Neuronal stem cell (in vitro differentiated cells): ENCODE data around the gene KIAA1549.

ENCODE experiments used
- DNase-seq: peaks from one replicate; pipeline ENCODE4 v3.0.0-alpha.2; 2013; ENCODE audit warnings: low spot score
- H2AFZ ChIP-seq: one replicate; pipeline ENCODE4 v1.6.1; 2013; ENCODE audit warnings: mild to moderate bottlenecking, low read length, inconsistent platforms
- H2AK5ac ChIP-seq: 2 replicates; pipeline ENCODE4 v1.6.1; 2013; ENCODE audit warnings: low read depth, mild to moderate bottlenecking, inconsistent platforms, low read length, moderate library complexity, mixed read lengths
- H2BK120ac ChIP-seq: 2 replicates; pipeline ENCODE4 v1.6.1; 2013; ENCODE audit warnings: low read depth, mild to moderate bottlenecking, inconsistent platforms, low read length, moderate library complexity, mixed read lengths
- H2BK12ac ChIP-seq: one replicate; pipeline ENCODE4 v1.6.1; 2013; ENCODE audit warnings: low read length, inconsistent platforms
- H2BK15ac ChIP-seq: 2 replicates; pipeline ENCODE4 v1.6.1; 2013; ENCODE audit warnings: mild to moderate bottlenecking, low read length, inconsistent platforms, mixed read lengths
- H2BK5ac ChIP-seq: one replicate; pipeline ENCODE4 v1.6.1; 2013; ENCODE audit warnings: inconsistent platforms, mild to moderate bottlenecking, low read length, moderate library complexity
- H3K14ac ChIP-seq: one replicate; pipeline ENCODE4 v1.6.1; 2013; ENCODE audit warnings: low read length, inconsistent platforms
- H3K18ac ChIP-seq: 2 replicates; pipeline ENCODE4 v1.6.1; 2013; ENCODE audit warnings: low read length, inconsistent platforms
- H3K23ac ChIP-seq: 2 replicates; pipeline ENCODE4 v1.6.1; 2013; ENCODE audit warnings: low read depth, mild to moderate bottlenecking, mixed read lengths, low read length, inconsistent platforms; ENCODE audit not compliant: poor library complexity
- H3K27ac ChIP-seq: replicated peaks from 3 replicates; pipeline ENCODE4 v1.5.1; 2013; ENCODE audit warnings: low read length, inconsistent platforms
- H3K27me3 ChIP-seq, 3 experiments: 2 replicates each; pipeline ENCODE4 v1.6.1; 2013; ENCODE audit warnings: low read length in 3 of 3, mild to moderate bottlenecking in 2 of 3, inconsistent platforms in 1 of 3, low read depth in 1 of 3, mixed read lengths in 1 of 3, moderate library complexity in 1 of 3; ENCODE audit not compliant: control insufficient read depth in 3 of 3, insufficient read depth in 3 of 3
- H3K36me3 ChIP-seq, 2 donors: replicated peaks in 1 of 2; 2 replicates each; pipeline ENCODE4 v1.6.1; 2013; ENCODE audit warnings: low read length in 2 of 2; ENCODE audit not compliant: control insufficient read depth in 2 of 2, insufficient read depth in 2 of 2
- H3K4ac ChIP-seq: 2 replicates; pipeline ENCODE4 v1.6.1; 2013; ENCODE audit warnings: inconsistent platforms, mild to moderate bottlenecking, low read length, moderate library complexity
- H3K4me1 ChIP-seq, 2 donors: 1 replicate in 1 of 2; 2 replicates in 1 of 2; pipeline ENCODE4 v1.6.1; 2013; ENCODE audit warnings: low read length in 2 of 2, low read depth in 1 of 2; ENCODE audit not compliant: control insufficient read depth in 2 of 2, insufficient read depth in 1 of 2
- H3K4me2 ChIP-seq: one replicate; pipeline ENCODE4 v1.6.1; 2013; ENCODE audit warnings: mild to moderate bottlenecking, low read length, inconsistent platforms; ENCODE audit not compliant: insufficient read depth, poor library complexity, severe bottlenecking
- H3K4me3 ChIP-seq, 2 donors: 2 replicates each; pipeline ENCODE4 v1.5.1; 2013; ENCODE audit warnings: low read length in 2 of 2, mild to moderate bottlenecking in 2 of 2, inconsistent platforms in 1 of 2, moderate library complexity in 1 of 2
- H3K79me1 ChIP-seq: one replicate; pipeline ENCODE4 v1.6.1; 2013; ENCODE audit warnings: low read depth, mild to moderate bottlenecking, inconsistent platforms, low read length, moderate library complexity
- H3K9ac ChIP-seq: one replicate; pipeline ENCODE4 v1.6.1; 2013; ENCODE audit warnings: mild to moderate bottlenecking, low read depth, low read length, inconsistent platforms; ENCODE audit not compliant: poor library complexity
- H3K9me3 ChIP-seq, 2 donors: replicated peaks in 1 of 2; 2 replicates each; pipeline versions ENCODE3 to v1.6.1; 2013; ENCODE audit warnings: low read length in 2 of 2, mild to moderate bottlenecking in 2 of 2, inconsistent platforms in 1 of 2, low read depth in 1 of 2, mixed read lengths in 1 of 2, moderate library complexity in 1 of 2; ENCODE audit not compliant: control insufficient read depth in 2 of 2, insufficient read depth in 1 of 2
- H4K8ac ChIP-seq: one replicate; pipeline ENCODE4 v1.6.1; 2013; ENCODE audit warnings: low read depth, mild to moderate bottlenecking, inconsistent platforms, low read length, moderate library complexity
- H4K91ac ChIP-seq: one replicate; pipeline ENCODE4 v1.6.1; 2013; ENCODE audit warnings: low read length, low read depth, mild to moderate bottlenecking, inconsistent platforms; ENCODE audit not compliant: poor library complexity
- WGBS, 2 donors: extraction: QIAGEN DNeasy Blood & Tissue Kit; methylation state at CpG; one replicate each; pipeline ENCODE4 v1.1.7; 2013; ENCODE audit warnings: missing lambda C conversion rate in 2 of 2, mixed read lengths in 1 of 2; ENCODE audit not compliant: insufficient read length in 2 of 2, insufficient replicate concordance in 1 of 2; ENCODE audit errors: extremely low coverage in 2 of 2; 5-methylcytosine and 5-hydroxymethylcytosine counted together

The KIAA1549 gene

DNA sequence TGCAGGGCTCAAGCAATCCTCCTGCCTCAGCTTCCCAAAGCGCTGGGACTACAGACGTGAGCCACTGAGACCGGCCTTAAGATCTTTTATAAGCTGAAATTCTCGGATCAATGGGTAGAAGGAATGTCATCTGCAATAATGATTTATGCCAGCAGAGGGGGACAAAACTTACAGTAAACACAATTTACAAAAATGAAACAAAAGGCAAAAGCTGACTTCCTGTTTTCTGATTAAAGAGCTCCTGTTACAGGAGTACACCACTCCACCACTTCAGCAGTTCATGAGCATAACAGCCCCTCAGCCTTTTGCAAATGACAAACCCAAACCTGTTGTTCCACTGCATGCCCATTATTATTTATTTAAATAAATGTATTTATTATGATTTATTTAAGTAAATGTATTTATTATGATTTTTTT lies 94.7 kb downstream of the KIAA1549 start:
- Histone ChIP-seq H2BK15ac (no peak overlapping the region), H3K23ac (no peak overlapping the region), H2AK5ac (no peak overlapping the region), H4K8ac (no peak overlapping the region), H2BK120ac (no peak overlapping the region), H3K4me2 (no peak overlapping the region), H3K4me3 (no peak overlapping the region), H3K36me3 (peaks cover 0 to 48% of the 10 kb centered on the region in 2 donors), H3K27ac (no peak overlapping the region), H3K18ac (no peak overlapping the region), H3K14ac (no peak overlapping the region), H2BK12ac (no peak overlapping the region), H3K9ac (no peak overlapping the region), H3K27me3 (no peaks in the 10 kb centered on the region), H3K4me1 (peaks cover 0 to 17% of the 10 kb centered on the region in 2 donors), H3K9me3 (peaks cover 0 to 3% of the 10 kb centered on the region in 2 donors), H2BK5ac (no peak overlapping the region), H2AFZ (no peak overlapping the region), H4K91ac (no peak overlapping the region), H3K4ac (no peak overlapping the region), H3K79me1 (no peaks in the 10 kb centered on the region)
- WGBS, 2 donors = no CpG with 5 or more reads among the region's 4 CpGs
- no peak for DNase-seq

GRCh38 chr7:138885383-138886147 lies 95.6 kb downstream of the KIAA1549 start:
- no CpG with 5 or more reads among the region's 13 CpGs for WGBS, 2 donors
- Histone ChIP-seq H3K27me3 (no peaks in the 10 kb centered on the region), H3K4me3 (no peak overlapping the region), H3K36me3 (peaks cover 2 to 48% of the 10 kb centered on the region in 2 donors), H3K4me2 (no peak overlapping the region), H4K91ac (no peak overlapping the region), H2AK5ac (no peak overlapping the region), H3K23ac (no peak overlapping the region), H4K8ac (no peak overlapping the region), H3K4ac (no peak overlapping the region), H3K9me3 (peaks cover 0 to 3% of the 10 kb centered on the region in 2 donors), H2BK12ac (no peak overlapping the region), H2BK15ac (no peak overlapping the region), H3K14ac (no peak overlapping the region), H3K79me1 (no peaks in the 10 kb centered on the region), H2BK120ac (no peak overlapping the region), H2BK5ac (no peak overlapping the region), H3K4me1 (peaks cover 0 to 10% of the 10 kb centered on the region in 2 donors), H2AFZ (no peak overlapping the region), H3K27ac (no peak overlapping the region), H3K18ac (no peak overlapping the region), H3K9ac (no peak overlapping the region)
- DNase-seq = no peak

DNA sequence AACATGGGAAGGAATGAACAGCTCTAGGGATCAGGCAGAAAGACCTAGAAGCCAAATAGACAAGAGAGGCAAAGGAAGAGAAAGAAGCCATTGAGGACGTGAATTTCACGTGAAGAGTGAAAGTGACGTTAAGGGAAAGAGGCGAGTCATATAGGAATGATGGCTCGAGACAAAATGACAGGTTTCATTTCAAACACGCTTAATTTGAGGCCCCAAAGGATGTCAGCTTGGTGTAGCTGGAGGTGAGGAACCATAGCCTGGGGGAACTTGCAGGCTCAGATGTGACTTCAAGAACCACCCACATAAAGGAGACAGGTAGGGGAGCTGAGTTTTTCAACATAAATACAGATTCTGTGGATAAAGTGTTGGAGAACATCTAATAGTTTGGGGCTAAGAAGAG lies 98.9 kb downstream of the KIAA1549 start:
- Histone ChIP-seq H2BK12ac (no peak overlapping the region), H2BK5ac (no peak overlapping the region), H3K18ac (no peak overlapping the region), H3K4me3 (no peak overlapping the region), H3K4ac (no peak overlapping the region), H3K23ac (no peak overlapping the region), H3K9ac (no peak overlapping the region), H3K36me3 (peaks cover 5 to 67% of the 10 kb centered on the region in 2 donors), H2AFZ (no peak overlapping the region), H2AK5ac (no peak overlapping the region), H2BK120ac (no peak overlapping the region), H4K8ac (no peak overlapping the region), H3K27ac (no peak overlapping the region), H2BK15ac (no peak overlapping the region), H3K27me3 (no peaks in the 10 kb centered on the region), H3K14ac (no peak overlapping the region), H3K4me2 (no peak overlapping the region), H3K4me1 (peaks cover 0 to under 1% of the 10 kb centered on the region in 2 donors), H3K79me1 (no peaks in the 10 kb centered on the region), H4K91ac (no peak overlapping the region), H3K9me3 (peaks cover 0 to 3% of the 10 kb centered on the region in 2 donors)
- DNase-seq = no peak
- no CpG with 5 or more reads among the region's 6 CpGs for WGBS, 2 donors

DNA sequence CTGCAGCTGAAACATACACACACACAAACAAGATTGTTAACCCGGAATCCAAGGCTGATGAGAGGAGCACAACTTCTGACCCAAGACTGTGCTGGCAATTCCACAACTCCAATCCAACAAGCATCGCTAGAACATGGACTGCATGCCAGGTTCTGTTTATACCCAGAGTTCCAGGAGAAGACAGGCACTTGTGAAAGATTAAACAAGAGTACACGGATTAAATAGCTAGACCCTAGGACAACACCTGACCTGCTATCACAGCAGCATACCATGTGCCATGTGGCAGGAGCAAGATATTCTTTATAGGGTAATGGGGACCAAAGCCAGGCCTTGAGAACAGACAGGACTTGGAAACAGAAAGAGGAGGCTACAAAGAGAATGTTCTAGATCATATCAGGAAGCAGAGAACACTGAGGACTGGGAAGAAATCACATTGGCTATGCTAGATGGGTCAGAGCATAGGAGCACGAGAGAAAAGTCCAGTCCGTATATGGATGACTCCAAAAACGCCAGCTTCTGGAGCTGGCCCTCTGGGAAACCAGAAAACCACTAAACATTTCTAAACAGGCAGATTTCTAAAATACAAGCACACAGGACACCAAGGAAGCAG lies 99.5 kb downstream of the KIAA1549 start:
- Histone ChIP-seq H4K8ac (no peak overlapping the region), H2BK15ac (no peak overlapping the region), H3K9me3 (peaks cover 0 to 3% of the 10 kb centered on the region in 2 donors), H3K36me3 (peaks cover 7 to 73% of the 10 kb centered on the region in 2 donors), H4K91ac (no peak overlapping the region), H3K9ac (no peak overlapping the region), H3K4me1 (no peaks in the 10 kb centered on the region), H2AK5ac (no peak overlapping the region), H3K4ac (no peak overlapping the region), H3K14ac (no peak overlapping the region), H3K27me3 (no peaks in the 10 kb centered on the region), H2BK5ac (no peak overlapping the region), H3K4me2 (no peak overlapping the region), H3K18ac (no peak overlapping the region), H2BK120ac (no peak overlapping the region), H3K79me1 (no peaks in the 10 kb centered on the region), H2AFZ (no peak overlapping the region), H3K4me3 (no peak overlapping the region), H3K23ac (no peak overlapping the region), H2BK12ac (no peak overlapping the region), H3K27ac (no peak overlapping the region)
- no CpG with 5 or more reads among the region's 6 CpGs for whole genome bisulfite sequencing, 2 donors
- DNase-seq = no peak
